ENCODE results near the gene MEGF11.

The MEGF11 gene

DNA sequence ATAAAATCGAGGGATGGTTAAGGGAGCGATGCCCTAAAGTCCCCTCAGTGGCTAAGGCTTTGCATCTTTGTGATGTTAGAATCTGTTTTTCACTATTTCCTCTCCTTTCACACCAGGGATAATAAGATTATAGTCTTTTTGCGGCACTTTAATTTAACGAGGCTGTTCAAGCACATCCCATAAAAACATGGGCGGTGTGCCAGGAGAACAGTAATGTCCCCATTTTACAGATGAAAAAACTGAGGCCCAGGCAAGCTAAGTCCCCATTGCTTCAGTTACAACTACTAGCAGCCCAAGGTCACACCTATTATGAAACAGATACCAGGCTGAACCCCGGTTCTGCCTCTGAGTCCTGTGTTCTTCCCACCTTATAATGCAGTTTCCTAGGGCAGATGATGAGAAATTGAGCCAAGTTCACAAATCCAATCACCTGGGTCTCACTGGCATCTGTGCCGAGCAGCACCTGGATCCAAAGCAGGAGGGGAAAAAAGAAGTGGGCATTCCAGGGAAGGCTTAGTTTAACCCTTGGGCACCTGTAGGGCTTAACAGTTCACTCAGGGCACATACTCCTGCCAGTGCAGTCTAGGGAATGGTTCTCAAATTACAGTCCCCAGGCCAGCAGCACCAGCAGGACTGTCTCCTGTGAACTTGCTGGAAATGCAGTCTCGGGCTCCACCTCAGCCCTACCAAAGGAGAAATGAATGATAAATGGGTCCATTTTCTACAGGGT, 215.0 kb downstream of the MEGF11 start:
- Histone ChIP-seq H3K4me1 (ENCODE audit: insufficient read depth, low read length, severe bottlenecking) (no peaks in the 10 kb centered on the region), H2AFZ (ENCODE audit: low read length) (no peak overlapping the region), H3F3A (ENCODE audit: insufficient read depth, low read length) (no peaks in the 10 kb centered on the region), H3K4me2 (ENCODE audit: low read length) (no peak overlapping the region), H3K4me3 (ENCODE audit: low read depth, low read length, poor library complexity, severe bottlenecking) (no peak overlapping the region), H3K9me2 (ENCODE audit: low read depth, low read length) (no peaks in the 10 kb centered on the region), H3K79me2 (ENCODE audit: insufficient read depth, low read length) (no peaks in the 10 kb centered on the region), H3K36me3 (ENCODE audit: insufficient read depth, low read length) (peaks cover 16% of the 10 kb centered on the region), H3K27me3 (ENCODE audit: insufficient read depth, low read length) (no peaks in the 10 kb centered on the region), H3K9me3 (ENCODE audit: low read length) (0 out of 2 replicates have a peak, but pooled peaks cover 2% of the 10 kb centered on the region), H3K27ac (ENCODE audit: low read depth, low read length, poor library complexity, severe bottlenecking) (no peak overlapping the region), H3K9ac (ENCODE audit: low read length) (no peak overlapping the region), H4K20me1 (ENCODE audit: insufficient read depth, low read length) (no peaks in the 10 kb centered on the region)
- TF ChIP-seq, protein P1, sequence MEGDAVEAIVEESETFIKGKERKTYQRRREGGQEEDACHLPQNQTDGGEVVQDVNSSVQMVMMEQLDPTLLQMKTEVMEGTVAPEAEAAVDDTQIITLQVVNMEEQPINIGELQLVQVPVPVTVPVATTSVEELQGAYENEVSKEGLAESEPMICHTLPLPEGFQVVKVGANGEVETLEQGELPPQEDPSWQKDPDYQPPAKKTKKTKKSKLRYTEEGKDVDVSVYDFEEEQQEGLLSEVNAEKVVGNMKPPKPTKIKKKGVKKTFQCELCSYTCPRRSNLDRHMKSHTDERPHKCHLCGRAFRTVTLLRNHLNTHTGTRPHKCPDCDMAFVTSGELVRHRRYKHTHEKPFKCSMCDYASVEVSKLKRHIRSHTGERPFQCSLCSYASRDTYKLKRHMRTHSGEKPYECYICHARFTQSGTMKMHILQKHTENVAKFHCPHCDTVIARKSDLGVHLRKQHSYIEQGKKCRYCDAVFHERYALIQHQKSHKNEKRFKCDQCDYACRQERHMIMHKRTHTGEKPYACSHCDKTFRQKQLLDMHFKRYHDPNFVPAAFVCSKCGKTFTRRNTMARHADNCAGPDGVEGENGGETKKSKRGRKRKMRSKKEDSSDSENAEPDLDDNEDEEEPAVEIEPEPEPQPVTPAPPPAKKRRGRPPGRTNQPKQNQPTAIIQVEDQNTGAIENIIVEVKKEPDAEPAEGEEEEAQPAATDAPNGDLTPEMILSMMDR (IDR thresholded peaks at IDR 0.05; ENCODE audit: low read length), result no peak
- no peak for TF ChIP-seq EZH2 (IDR thresholded peaks at IDR 0.05; ENCODE audit: borderline replicate concordance, low read length)

DNA sequence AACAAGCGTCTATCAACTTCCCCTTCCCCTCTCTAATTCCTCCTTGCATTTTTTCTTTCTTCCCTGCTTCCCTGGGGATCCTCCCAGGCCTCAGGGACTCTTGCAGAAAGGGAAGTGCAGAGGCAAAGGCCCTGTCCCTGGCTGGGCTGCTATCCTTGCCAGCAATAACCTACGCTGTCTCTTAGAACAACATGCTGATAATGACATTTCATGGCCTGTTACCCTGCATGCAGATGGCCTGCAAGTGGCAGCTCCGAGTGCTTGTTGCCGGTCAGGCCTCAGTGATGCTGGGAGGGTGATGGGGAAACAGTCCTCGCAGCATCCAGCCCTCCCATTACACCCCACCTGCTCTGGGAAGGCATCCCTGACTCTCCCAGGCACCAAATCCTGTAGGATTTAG, 216.7 kb downstream of the MEGF11 start:
- Histone ChIP-seq H3K4me1 (ENCODE audit: insufficient read depth, low read length, severe bottlenecking) (no peaks in the 10 kb centered on the region), H3K9ac (ENCODE audit: low read length) (no peak overlapping the region), H3K9me3 (ENCODE audit: low read length) (peaks cover 8% of the 10 kb centered on the region; the same call in 1 of the 2 replicates), H4K20me1 (ENCODE audit: insufficient read depth, low read length) (no peaks in the 10 kb centered on the region), H3K36me3 (ENCODE audit: insufficient read depth, low read length) (peaks cover 21% of the 10 kb centered on the region), H3K27me3 (ENCODE audit: insufficient read depth, low read length) (no peaks in the 10 kb centered on the region), H3K4me3 (ENCODE audit: low read depth, low read length, poor library complexity, severe bottlenecking) (no peak overlapping the region), H3K79me2 (ENCODE audit: insufficient read depth, low read length) (no peaks in the 10 kb centered on the region), H3K9me2 (ENCODE audit: low read depth, low read length) (no peaks in the 10 kb centered on the region), H2AFZ (ENCODE audit: low read length) (no peak overlapping the region), H3F3A (ENCODE audit: insufficient read depth, low read length) (no peaks in the 10 kb centered on the region), H3K4me2 (ENCODE audit: low read length) (no peak overlapping the region), H3K27ac (ENCODE audit: low read depth, low read length, poor library complexity, severe bottlenecking) (no peak overlapping the region)
- TF ChIP-seq EZH2 (IDR thresholded peaks at IDR 0.05; ENCODE audit: borderline replicate concordance, low read length), result no peak
- TF ChIP-seq, protein P1 (IDR thresholded peaks at IDR 0.05; ENCODE audit: low read length), result no peak

DNA sequence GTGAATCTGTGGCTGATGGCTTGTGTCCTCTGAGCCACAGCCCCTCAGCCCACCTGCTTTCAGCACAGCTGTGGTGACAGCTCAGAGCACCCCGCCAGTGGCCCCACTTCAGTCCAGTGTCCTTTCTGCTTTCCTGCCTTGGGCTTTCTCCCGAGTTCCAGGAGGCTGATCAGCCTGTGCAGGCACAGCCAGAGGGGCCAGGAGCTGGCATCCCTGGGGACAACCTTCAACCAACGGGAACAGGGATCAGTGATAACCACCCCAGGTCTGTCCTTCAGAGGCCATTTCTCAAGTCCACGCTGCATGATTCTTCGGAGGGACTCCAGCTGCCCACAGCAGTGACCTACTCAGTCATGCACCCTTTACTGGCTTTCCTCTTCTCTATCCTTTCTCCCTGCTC, 217.6 kb downstream of the MEGF11 start:
- H3K9me2 ChIP-seq (ENCODE audit: low read depth, low read length), result no peaks in the 10 kb centered on the region
- H2AFZ ChIP-seq (ENCODE audit: low read length), result no peak overlapping the region
- no peaks in the 10 kb centered on the region for H3K4me1 ChIP-seq (ENCODE audit: insufficient read depth, low read length, severe bottlenecking)
- no peaks in the 10 kb centered on the region for H3K79me2 ChIP-seq (ENCODE audit: insufficient read depth, low read length)
- H3K4me2 ChIP-seq (ENCODE audit: low read length), result no peak overlapping the region
- no peak overlapping the region for H3K9ac ChIP-seq (ENCODE audit: low read length)
- H3K9me3 ChIP-seq (ENCODE audit: low read length), result peaks cover 8% of the 10 kb centered on the region; the same call in 1 of the 2 replicates
- H3K36me3 ChIP-seq (ENCODE audit: insufficient read depth, low read length), result peaks cover 21% of the 10 kb centered on the region
- no peaks in the 10 kb centered on the region for H3F3A ChIP-seq (ENCODE audit: insufficient read depth, low read length)
- H3K4me3 ChIP-seq (ENCODE audit: low read depth, low read length, poor library complexity, severe bottlenecking), result no peak overlapping the region
- no peak overlapping the region for H3K27ac ChIP-seq (ENCODE audit: low read depth, low read length, poor library complexity, severe bottlenecking)
- no peaks in the 10 kb centered on the region for H4K20me1 ChIP-seq (ENCODE audit: insufficient read depth, low read length)
- no peaks in the 10 kb centered on the region for H3K27me3 ChIP-seq (ENCODE audit: insufficient read depth, low read length)
- TF ChIP-seq EZH2 (IDR thresholded peaks at IDR 0.05; ENCODE audit: borderline replicate concordance, low read length), result no peak
- TF ChIP-seq, protein P1 (IDR thresholded peaks at IDR 0.05; ENCODE audit: low read length), result no peak
